Activated CD8-positive, alpha-beta memory T cell treated with anti-CD3 and anti-CD28 coated beads, Interleukin-2, amount 10 ng/mL, durations not matched to agents 7 days and 5 days (primary cell): ENCODE data around the gene ERGIC3. TPM values are rescaled to one million over a fixed set of nuclear protein-coding genes. Genes with fewer than 3 reads are reported as not detected.
"Not testable (repeated sequence)": the region's sequence is repeated elsewhere in the genome, so short reads cannot be mapped to it uniquely, and the experiment has no call there.

Source experiments
- ATAC-seq: fragments of 150-1000 bp; cut with Tn5 transposase; one replicate; pipeline ENCODE4 v1.10.0; 2021; ENCODE audit warnings: moderate library complexity
- CTCF ChIA-PET: fragments of 350-600 bp; sonication (Branson Sonifier 250); formaldehyde crosslinking; loops from one replicate; lab custom pipeline; 2021; ENCODE audit warnings: antibody characterized with exemption; lab: Charles Lee
- DNase-seq: peaks from one replicate; pipeline ENCODE4 v3.0.0-alpha.2; 2020
- H3K27ac Mint-ChIP-seq: one replicate; pipeline ENCODE4 v1.8.0; 2021; ENCODE audit warnings: mild to moderate bottlenecking, mixed read lengths
- H3K27me3 Mint-ChIP-seq: one replicate; pipeline ENCODE4 v1.8.0; 2021; ENCODE audit warnings: mixed read lengths
- H3K36me3 Mint-ChIP-seq: one replicate; pipeline ENCODE4 v1.8.0; 2021; ENCODE audit warnings: mild to moderate bottlenecking, mixed read lengths
- H3K4me1 Mint-ChIP-seq: one replicate; pipeline ENCODE4 v1.8.0; 2021; ENCODE audit warnings: mixed read lengths
- H3K4me3 Mint-ChIP-seq: one replicate; pipeline ENCODE4 v1.8.0; 2021; ENCODE audit warnings: mild to moderate bottlenecking, moderate library complexity, mixed read lengths
- H3K9me3 Mint-ChIP-seq: one replicate; pipeline ENCODE4 v1.8.0; 2022; ENCODE audit warnings: low read depth, mixed read lengths
- total RNA-seq, 2 experiments: library from RNA; stranded (reverse); gene quantifications; one replicate each; pipeline ENCODE4 v1.2.3, GENCODE V29; 2021

The ERGIC3 gene
- total RNA-seq, 2 experiments from 2014 or later, result 115 to 128 TPM

- Mint-ChIP-seq H3K27me3 (no peaks in the 10 kb centered on the region), H3K4me1 (peaks cover 37% of the 10 kb centered on the region), H3K36me3 (peaks cover 54% of the 10 kb centered on the region), H3K27ac (peak overlapping the region; percentile 22), H3K9me3 (no peaks in the 10 kb centered on the region), H3K4me3 (no peak overlapping the region)
- no peak for DNase-seq
- ATAC-seq, result no peak
- CTCF ChIA-PET, result no interaction called here
Observed at GRCh38 chr20:35508493-35509218, 33.2 kb upstream of the ERGIC3 start.

- Mint-ChIP-seq H3K9me3 (no peaks in the 10 kb centered on the region), H3K27me3 (no peaks in the 10 kb centered on the region), H3K27ac (no peak overlapping the region), H3K4me1 (peaks cover 15% of the 10 kb centered on the region), H3K4me3 (no peak overlapping the region), H3K36me3 (peaks cover 40% of the 10 kb centered on the region)
- ATAC-seq, result no peak
- CTCF ChIA-PET, result interaction anchor here (1.0 kb wide), 1 partner anchor 31 kb away, joined by 3 read pairs; the partner anchor contains the start of gene ERGIC3
- no peak for DNase-seq
Observed at GRCh38 chr20:35510951-35511735, 30.7 kb upstream of the ERGIC3 start.

- Mint-ChIP-seq H3K4me1 (peaks cover 7% of the 10 kb centered on the region), H3K9me3 (no peaks in the 10 kb centered on the region), H3K27ac (no peak overlapping the region), H3K27me3 (no peaks in the 10 kb centered on the region), H3K36me3 (peaks cover 36% of the 10 kb centered on the region), H3K4me3 (no peak overlapping the region)
- ATAC-seq (no peak), DNase-seq (no peak)
- CTCF ChIA-PET, result interaction anchor here (1.0 to 1.1 kb wide), 2 partner anchors 15 to 30 kb away, joined by 3 read pairs; partner anchors contain the start of gene ERGIC3
Observed at GRCh38 chr20:35511814-35512420, 30.0 kb upstream of the ERGIC3 start.

- DNase-seq (no peak), ATAC-seq (no peak)
- Mint-ChIP-seq H3K4me1 (no peaks in the 10 kb centered on the region), H3K4me3 (no peak overlapping the region), H3K27ac (no peak overlapping the region), H3K9me3 (no peaks in the 10 kb centered on the region), H3K36me3 (peaks cover 20% of the 10 kb centered on the region), H3K27me3 (no peaks in the 10 kb centered on the region)
- CTCF ChIA-PET, result no interaction called here
Observed at GRCh38 chr20:35514371-35514932, 27.4 kb upstream of the ERGIC3 start.

- CTCF ChIA-PET, result no interaction called here
- Mint-ChIP-seq H3K4me1 (no peaks in the 10 kb centered on the region), H3K27me3 (no peaks in the 10 kb centered on the region), H3K36me3 (peaks cover 16% of the 10 kb centered on the region), H3K9me3 (no peaks in the 10 kb centered on the region), H3K27ac (no peak overlapping the region), H3K4me3 (no peak overlapping the region)
- DNase-seq (no peak), ATAC-seq (no peak)
Observed at GRCh38 chr20:35515341-35515740, 26.5 kb upstream of the ERGIC3 start.

GRCh38 chr20:35515949-35516645, 25.8 kb upstream of the ERGIC3 start:
- no peaks in the 10 kb centered on the region for H3K9me3 Mint-ChIP-seq
- no peak for DNase-seq
- CTCF ChIA-PET, result no interaction called here
- H3K27me3 Mint-ChIP-seq, result no peaks in the 10 kb centered on the region
- no peak for ATAC-seq
- H3K27ac Mint-ChIP-seq, result no peak overlapping the region
- no peaks in the 10 kb centered on the region for H3K4me1 Mint-ChIP-seq
- H3K4me3 Mint-ChIP-seq, result no peak overlapping the region
- peaks cover 14% of the 10 kb centered on the region for H3K36me3 Mint-ChIP-seq

- H3K4me1 Mint-ChIP-seq, result no peaks in the 10 kb centered on the region
- no peaks in the 10 kb centered on the region for H3K27me3 Mint-ChIP-seq
- H3K9me3 Mint-ChIP-seq, result no peaks in the 10 kb centered on the region
- no peak overlapping the region for H3K4me3 Mint-ChIP-seq
- DNase-seq (no peak), ATAC-seq (no peak)
- CTCF ChIA-PET, result interaction anchor here (0.8 kb wide), 1 partner anchor 9 kb away, joined by 3 read pairs; no protein-coding TSS in a partner anchor
- no peak overlapping the region for H3K27ac Mint-ChIP-seq
- H3K36me3 Mint-ChIP-seq, result peaks cover 6% of the 10 kb centered on the region
Observed at GRCh38 chr20:35517125-35517524, 24.8 kb upstream of the ERGIC3 start.

GRCh38 chr20:35517767-35518166, 24.1 kb upstream of the ERGIC3 start:
- not testable (repeated sequence) for H3K36me3 Mint-ChIP-seq, H3K4me1 Mint-ChIP-seq, ATAC-seq, H3K4me3 Mint-ChIP-seq, H3K27ac Mint-ChIP-seq, DNase-seq, H3K9me3 Mint-ChIP-seq, H3K27me3 Mint-ChIP-seq
- CTCF ChIA-PET, result interaction anchor here (0.8 kb wide), 1 partner anchor 9 kb away, joined by 3 read pairs; no protein-coding TSS in a partner anchor

GRCh38 chr20:35518955-35519354, 22.9 kb upstream of the ERGIC3 start:
- CTCF ChIA-PET, result no interaction called here
- no peak for ATAC-seq
- H3K9me3 Mint-ChIP-seq, result no peaks in the 10 kb centered on the region
- DNase-seq, result no peak
- H3K27me3 Mint-ChIP-seq, result no peaks in the 10 kb centered on the region
- H3K4me3 Mint-ChIP-seq, result no peak overlapping the region
- H3K36me3 Mint-ChIP-seq, result peaks cover 1% of the 10 kb centered on the region
- H3K4me1 Mint-ChIP-seq, result no peaks in the 10 kb centered on the region
- H3K27ac Mint-ChIP-seq, result no peak overlapping the region

- CTCF ChIA-PET, result no interaction called here
- DNase-seq, result no peak
- Mint-ChIP-seq H3K4me3 (no peak overlapping the region), H3K27ac (no peak overlapping the region), H3K9me3 (no peaks in the 10 kb centered on the region), H3K27me3 (no peaks in the 10 kb centered on the region), H3K36me3 (no peaks in the 10 kb centered on the region), H3K4me1 (no peaks in the 10 kb centered on the region)
- ATAC-seq, result peak; percentile 65
Observed at GRCh38 chr20:35523298-35523888, 18.5 kb upstream of the ERGIC3 start.

GRCh38 chr20:35525639-35526038, 16.2 kb upstream of the ERGIC3 start:
- CTCF ChIA-PET, result interaction anchor here (1.1 to 1.6 kb wide), 2 partner anchors 16 to 62 kb away, joined by 3 to 6 read pairs; partner anchors contain the start of gene ERGIC3
- ATAC-seq, result no peak
- Mint-ChIP-seq H3K4me3 (no peak overlapping the region), H3K9me3 (no peaks in the 10 kb centered on the region), H3K27me3 (no peaks in the 10 kb centered on the region), H3K36me3 (no peaks in the 10 kb centered on the region), H3K27ac (no peak overlapping the region), H3K4me1 (no peaks in the 10 kb centered on the region)
- no peak for DNase-seq

- Mint-ChIP-seq H3K36me3 (no peaks in the 10 kb centered on the region), H3K4me3 (no peak overlapping the region), H3K27ac (no peak overlapping the region), H3K4me1 (no peaks in the 10 kb centered on the region), H3K27me3 (no peaks in the 10 kb centered on the region), H3K9me3 (no peaks in the 10 kb centered on the region)
- ATAC-seq (no peak), DNase-seq (no peak)
- CTCF ChIA-PET, result interaction anchor here (0.7 to 1.4 kb wide), 2 partner anchors 9 to 20 kb away, joined by 4 read pairs; no protein-coding TSS in a partner anchor
Observed at GRCh38 chr20:35527122-35527769, 14.6 kb upstream of the ERGIC3 start.
